ENCODE measurements around the gene HAPLN2.

Gene HAPLN2

DNA sequence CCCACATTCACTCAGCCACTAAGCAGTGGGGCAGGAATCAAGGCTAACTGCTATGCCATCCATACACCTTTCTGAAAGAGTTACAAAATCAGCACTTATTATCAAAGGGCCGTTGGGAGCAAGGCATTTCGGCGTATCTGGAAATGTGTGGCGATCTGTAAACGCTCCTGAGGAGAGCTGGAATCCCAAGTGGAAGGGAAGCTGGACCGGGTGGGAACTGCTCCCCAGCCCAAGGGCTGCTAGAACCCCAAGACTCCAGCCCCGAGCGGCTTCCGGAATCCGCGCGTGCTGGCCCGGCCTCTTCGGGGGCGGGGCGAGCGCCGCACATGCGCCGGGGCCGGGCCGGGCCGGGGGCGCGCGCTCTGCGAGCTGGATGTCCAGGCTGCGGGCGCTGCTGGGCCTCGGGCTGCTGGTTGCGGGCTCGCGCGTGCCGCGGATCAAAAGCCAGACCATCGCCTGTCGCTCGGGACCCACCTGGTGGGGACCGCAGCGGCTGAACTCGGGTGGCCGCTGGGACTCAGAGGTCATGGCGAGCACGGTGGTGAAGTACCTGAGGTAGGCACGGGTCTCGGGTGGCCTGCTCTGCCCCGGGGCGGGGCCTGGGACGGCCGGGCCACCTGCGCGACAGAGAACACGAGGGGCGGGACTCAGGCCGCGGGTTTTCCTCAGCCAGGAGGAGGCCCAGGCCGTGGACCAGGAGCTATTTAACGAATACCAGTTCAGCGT, 27.6 kb upstream of the HAPLN2 start, which contains the start of gene NAXE:
Gene NAXE, plus strand, starts transcription at position 345 of the 726 bp plus-strand sequence. Its CDS starts 29 bp downstream, at position 374.
- Histone ChIP-seq H3K27me3 (ENCODE audit: control insufficient read depth in 3 of 3, insufficient read depth in 3 of 3, low read depth in 1 of 3, low read length in 3 of 3) (peaks cover 0 to 7% (median 0%) of the 10 kb centered on the region in 3 experiments), H2BK5ac (ENCODE audit: low read length) (peak within 1 kb of the TSS; percentile 91), H2BK15ac (ENCODE audit: low read length) (no peak within 1 kb of the TSS), H3K23ac (ENCODE audit: low read depth, low read length, poor library complexity) (peak within 1 kb of the TSS; percentile 51), H3K18ac (ENCODE audit: low read length) (peak within 1 kb of the TSS; percentile 96), H3K9ac (ENCODE audit: low read depth, low read length, poor library complexity) (peak within 1 kb of the TSS; percentile 95), H3K9me3 (replicated peaks in 1 of 2; ENCODE audit: control insufficient read depth in 2 of 2, insufficient read depth in 1 of 2, low read depth in 1 of 2, low read length in 2 of 2) (no peaks in the 10 kb centered on the region), H3K14ac (ENCODE audit: low read length) (peak within 1 kb of the TSS; percentile 72), H3K4me1 (ENCODE audit: control insufficient read depth in 2 of 2, insufficient read depth in 1 of 2, low read depth in 1 of 2, low read length in 2 of 2) (peaks cover 5 to 12% of the 10 kb centered on the region in 2 donors), H3K4me3 (ENCODE audit: low read length in 2 of 2) (peak within 1 kb of the TSS; percentile 67 to 93), H3K4ac (ENCODE audit: low read length) (no peak within 1 kb of the TSS), H3K79me1 (ENCODE audit: low read depth, low read length) (peaks cover 3% of the 10 kb centered on the region), H2BK120ac (ENCODE audit: low read depth, low read length) (peak within 1 kb of the TSS; percentile 83), H2AFZ (ENCODE audit: low read length) (peak within 1 kb of the TSS; percentile 93), H4K91ac (ENCODE audit: low read depth, low read length, poor library complexity) (peak within 1 kb of the TSS; percentile 41), H3K4me2 (ENCODE audit: insufficient read depth, low read length, poor library complexity, severe bottlenecking) (peak within 1 kb of the TSS; percentile 94), H4K8ac (ENCODE audit: low read depth, low read length) (no peak within 1 kb of the TSS), H3K36me3 (replicated peaks in 1 of 2; ENCODE audit: control insufficient read depth in 2 of 2, insufficient read depth in 2 of 2, low read length in 2 of 2) (peaks cover 27 to 43% of the 10 kb centered on the region in 2 donors), H2AK5ac (ENCODE audit: low read depth, low read length) (peak within 1 kb of the TSS; percentile 63), H3K27ac (replicated peaks; ENCODE audit: low read length) (no peak within 1 kb of the TSS), H2BK12ac (ENCODE audit: low read length) (peak within 1 kb of the TSS; percentile 63)
- peak; percentile 69 for DNase-seq (ENCODE audit: low spot score)
- WGBS, 2 donors (ENCODE audit: extremely low coverage in 2 of 2, insufficient read length in 2 of 2, insufficient replicate concordance in 1 of 2) = no CpG with 5 or more reads among the region's 60 CpGs

- Histone ChIP-seq H2AK5ac (ENCODE audit: low read depth, low read length) (peak overlapping the region; percentile 63), H2BK15ac (ENCODE audit: low read length) (no peak overlapping the region), H3K27me3 (ENCODE audit: control insufficient read depth in 3 of 3, insufficient read depth in 3 of 3, low read depth in 1 of 3, low read length in 3 of 3) (peaks cover 0 to under 1% (median 0%) of the 10 kb centered on the region in 3 experiments), H4K8ac (ENCODE audit: low read depth, low read length) (no peak overlapping the region), H2BK5ac (ENCODE audit: low read length) (peak overlapping the region; percentile 91), H3K14ac (ENCODE audit: low read length) (peak overlapping the region; percentile 72), H2BK120ac (ENCODE audit: low read depth, low read length) (peak overlapping the region; percentile 83), H3K23ac (ENCODE audit: low read depth, low read length, poor library complexity) (peak overlapping the region; percentile 51), H3K4ac (ENCODE audit: low read length) (no peak overlapping the region), H4K91ac (ENCODE audit: low read depth, low read length, poor library complexity) (peak overlapping the region; percentile 41), H3K9me3 (replicated peaks in 1 of 2; ENCODE audit: control insufficient read depth in 2 of 2, insufficient read depth in 1 of 2, low read depth in 1 of 2, low read length in 2 of 2) (no peaks in the 10 kb centered on the region), H3K79me1 (ENCODE audit: low read depth, low read length) (peaks cover 3% of the 10 kb centered on the region), H3K4me3 (ENCODE audit: low read length in 2 of 2) (peak overlapping the region; percentile 67 to 93), H3K18ac (ENCODE audit: low read length) (peak overlapping the region; percentile 96), H3K4me1 (ENCODE audit: control insufficient read depth in 2 of 2, insufficient read depth in 1 of 2, low read depth in 1 of 2, low read length in 2 of 2) (peaks cover 5 to 12% of the 10 kb centered on the region in 2 donors), H2BK12ac (ENCODE audit: low read length) (peak overlapping the region; percentile 63), H2AFZ (ENCODE audit: low read length) (peak overlapping the region; percentile 93), H3K9ac (ENCODE audit: low read depth, low read length, poor library complexity) (peak overlapping the region; percentile 95), H3K27ac (replicated peaks; ENCODE audit: low read length) (no peak overlapping the region), H3K4me2 (ENCODE audit: insufficient read depth, low read length, poor library complexity, severe bottlenecking) (peak overlapping the region; percentile 94), H3K36me3 (replicated peaks in 1 of 2; ENCODE audit: control insufficient read depth in 2 of 2, insufficient read depth in 2 of 2, low read length in 2 of 2) (peaks cover 31 to 50% of the 10 kb centered on the region in 2 donors)
- WGBS, 2 donors (ENCODE audit: extremely low coverage in 2 of 2, insufficient read length in 2 of 2, insufficient replicate concordance in 1 of 2) = no CpG with 5 or more reads among the region's 16 CpGs
- DNase-seq (ENCODE audit: low spot score) = no peak
Observed at GRCh38 chr1:156592158-156592909, 26.9 kb upstream of the HAPLN2 start.

- Histone ChIP-seq H2AFZ (ENCODE audit: low read length) (no peak overlapping the region), H3K4ac (ENCODE audit: low read length) (no peak overlapping the region), H3K23ac (ENCODE audit: low read depth, low read length, poor library complexity) (no peak overlapping the region), H3K4me1 (ENCODE audit: control insufficient read depth in 2 of 2, insufficient read depth in 1 of 2, low read depth in 1 of 2, low read length in 2 of 2) (peaks cover 5 to 12% of the 10 kb centered on the region in 2 donors), H3K27ac (replicated peaks; ENCODE audit: low read length) (no peak overlapping the region), H3K18ac (ENCODE audit: low read length) (no peak overlapping the region), H2AK5ac (ENCODE audit: low read depth, low read length) (no peak overlapping the region), H3K79me1 (ENCODE audit: low read depth, low read length) (peaks cover 3% of the 10 kb centered on the region), H3K9me3 (replicated peaks in 1 of 2; ENCODE audit: control insufficient read depth in 2 of 2, insufficient read depth in 1 of 2, low read depth in 1 of 2, low read length in 2 of 2) (no peaks in the 10 kb centered on the region), H3K36me3 (replicated peaks in 1 of 2; ENCODE audit: control insufficient read depth in 2 of 2, insufficient read depth in 2 of 2, low read length in 2 of 2) (peaks cover 37 to 58% of the 10 kb centered on the region in 2 donors), H3K27me3 (ENCODE audit: control insufficient read depth in 3 of 3, insufficient read depth in 3 of 3, low read depth in 1 of 3, low read length in 3 of 3) (no peaks in the 10 kb centered on the region), H4K8ac (ENCODE audit: low read depth, low read length) (no peak overlapping the region), H2BK12ac (ENCODE audit: low read length) (no peak overlapping the region), H3K9ac (ENCODE audit: low read depth, low read length, poor library complexity) (no peak overlapping the region), H3K4me3 (ENCODE audit: low read length in 2 of 2) (no peak overlapping the region), H2BK15ac (ENCODE audit: low read length) (no peak overlapping the region), H2BK120ac (ENCODE audit: low read depth, low read length) (no peak overlapping the region), H2BK5ac (ENCODE audit: low read length) (peak overlapping the region; percentile 20), H3K4me2 (ENCODE audit: insufficient read depth, low read length, poor library complexity, severe bottlenecking) (no peak overlapping the region), H3K14ac (ENCODE audit: low read length) (no peak overlapping the region), H4K91ac (ENCODE audit: low read depth, low read length, poor library complexity) (no peak overlapping the region)
- WGBS, 2 donors (ENCODE audit: extremely low coverage in 2 of 2, insufficient read length in 2 of 2, insufficient replicate concordance in 1 of 2) = no CpG with 5 or more reads among the region's 8 CpGs
- DNase-seq (ENCODE audit: low spot score) = no peak
Observed at GRCh38 chr1:156592910-156593660, 26.1 kb upstream of the HAPLN2 start.

Data from neuronal stem cell (in vitro differentiated cells).